Small intestine (tissue), 7 donors: ENCODE results near the gene PTX3. TPM values are rescaled to one million over a fixed set of nuclear protein-coding genes. Genes with fewer than 3 reads are reported as not detected.

ENCODE experiments used
- DNase-seq, 2 donors: peaks; one replicate each; pipeline versions ENCODE4 v3.0.0 to v3.0.0-alpha.2; 2013
- FAIRE-seq: peaks from 2 replicates; lab custom pipeline; 2012; peaks lifted over from hg19 to GRCh38; lab: Jason Lieb, UNC
- H3K27ac ChIP-seq, 3 donors: one replicate each; pipeline ENCODE4 v1.5.1; 2013; ENCODE audit warnings: low read length in 2 of 3, mild to moderate bottlenecking in 2 of 3, control low read depth in 1 of 3, inconsistent platforms in 1 of 3, low read depth in 1 of 3, moderate library complexity in 1 of 3
- H3K27me3 ChIP-seq, 3 donors: one replicate each; pipeline ENCODE4 v1.6.1; 2013; ENCODE audit warnings: low read length in 3 of 3, inconsistent platforms in 1 of 3; ENCODE audit not compliant: control insufficient read depth in 3 of 3, insufficient read depth in 3 of 3
- H3K36me3 ChIP-seq, 3 donors: one replicate each; pipeline ENCODE4 v1.6.1; 2013; ENCODE audit warnings: low read length in 3 of 3, inconsistent platforms in 1 of 3, low read depth in 1 of 3, mild to moderate bottlenecking in 1 of 3, moderate library complexity in 1 of 3; ENCODE audit not compliant: control insufficient read depth in 3 of 3, insufficient read depth in 2 of 3
- H3K4me1 ChIP-seq, 3 donors: one replicate each; pipeline ENCODE4 v1.6.1; 2013; ENCODE audit warnings: low read length in 2 of 3, inconsistent platforms in 1 of 3, low read depth in 1 of 3, mild to moderate bottlenecking in 1 of 3, moderate library complexity in 1 of 3; ENCODE audit not compliant: control insufficient read depth in 3 of 3, insufficient read depth in 2 of 3
- H3K4me3 ChIP-seq, 3 donors: one replicate each; pipeline ENCODE4 v1.5.1; 2013; ENCODE audit warnings: low read length in 3 of 3, control low read depth in 1 of 3, inconsistent platforms in 1 of 3, low read depth in 1 of 3, mild to moderate bottlenecking in 1 of 3, moderate library complexity in 1 of 3
- H3K9me3 ChIP-seq, 2 donors: one replicate each; pipeline ENCODE4 v1.6.1; 2013; ENCODE audit warnings: low read depth in 1 of 2, low read length in 1 of 2; ENCODE audit not compliant: control insufficient read depth in 2 of 2, insufficient read depth in 1 of 2
- WGBS, 3 donors: extraction: QIAGEN DNeasy Blood & Tissue Kit; methylation state at CpG; one replicate each; pipeline ENCODE4 v1.1.7; 2013; 5-methylcytosine and 5-hydroxymethylcytosine counted together
- polyA plus RNA-seq, 4 donors: library from polyadenylated mRNA; stranded (reverse) in 3 of 4; unstranded in 1 of 4; fragments of 200-250 nt in 3 of 4; fragments of 120-200 nt in 1 of 4; gene quantifications; one replicate each; pipeline versions ENCODE4 v1.2.1 to v1.2.3, GENCODE V29; 2013
- donor health status: healthy with polysubstance abuse.
- donor health status: control.
- donor health status: control.
- donor health status: Bipolar disorder and iron deficiency.
- donor health status: healthy.

The PTX3 gene
- polyA plus RNA-seq, 4 donors = 1.1 to 11.8 (median 2.7) TPM

- no peaks in the 10 kb centered on the region for H3K9me3 ChIP-seq
- no peak overlapping the region for H3K4me3 ChIP-seq
- no peaks in the 10 kb centered on the region for H3K27me3 ChIP-seq
- no peaks in the 10 kb centered on the region for H3K36me3 ChIP-seq
- no peak for DNase-seq
- no peak overlapping the region for H3K27ac ChIP-seq
- FAIRE-seq = no peak
- H3K4me1 ChIP-seq = no peaks in the 10 kb centered on the region
Observed at GRCh38 chr3:157414861-157415260, 21.8 kb upstream of the PTX3 start.

- Histone ChIP-seq H3K4me1 (no peaks in the 10 kb centered on the region), H3K9me3 (no peaks in the 10 kb centered on the region), H3K4me3 (no peak overlapping the region), H3K27me3 (no peaks in the 10 kb centered on the region), H3K36me3 (no peaks in the 10 kb centered on the region), H3K27ac (no peak overlapping the region)
- 72 to 79% (median 74%) methylated on average over 3 of the region's 3 CpGs for WGBS, 3 donors
- FAIRE-seq = no peak
- DNase-seq = no peak
Observed at GRCh38 chr3:157416347-157417087, 20.1 kb upstream of the PTX3 start.

- FAIRE-seq (no peak), DNase-seq (no peak)
- Histone ChIP-seq H3K27ac (no peak overlapping the region), H3K4me3 (no peak overlapping the region), H3K36me3 (no peaks in the 10 kb centered on the region), H3K27me3 (no peaks in the 10 kb centered on the region), H3K4me1 (no peaks in the 10 kb centered on the region), H3K9me3 (no peaks in the 10 kb centered on the region)
- WGBS, 3 donors = 60 to 81% (median 70%) methylated on average over 2 of the region's 2 CpGs
Observed at GRCh38 chr3:157417247-157417646, 19.4 kb upstream of the PTX3 start.

GRCh38 chr3:157418104-157418503 is 18.5 kb upstream of the PTX3 start:
- H3K27me3 ChIP-seq = no peaks in the 10 kb centered on the region
- H3K27ac ChIP-seq = no peak overlapping the region
- FAIRE-seq = no peak
- H3K4me3 ChIP-seq = no peak overlapping the region
- DNase-seq = no peak
- H3K4me1 ChIP-seq = no peaks in the 10 kb centered on the region
- 58 to 71% (median 63%) methylated on average over 2 of the region's 2 CpGs for WGBS, 3 donors
- no peaks in the 10 kb centered on the region for H3K9me3 ChIP-seq
- no peaks in the 10 kb centered on the region for H3K36me3 ChIP-seq

- DNase-seq (no peak), FAIRE-seq (no peak)
- Histone ChIP-seq H3K27me3 (no peaks in the 10 kb centered on the region), H3K4me1 (no peaks in the 10 kb centered on the region), H3K4me3 (no peak overlapping the region), H3K9me3 (no peaks in the 10 kb centered on the region), H3K36me3 (no peaks in the 10 kb centered on the region), H3K27ac (no peak overlapping the region)
- WGBS, 3 donors = 63 to 70% (median 64%) methylated on average over 3 of the region's 3 CpGs
Observed at GRCh38 chr3:157420606-157421130, 16.0 kb upstream of the PTX3 start.

GRCh38 chr3:157423337-157423736 is 13.3 kb upstream of the PTX3 start:
- Histone ChIP-seq H3K4me1 (no peaks in the 10 kb centered on the region), H3K36me3 (no peaks in the 10 kb centered on the region), H3K27ac (no peak overlapping the region), H3K4me3 (no peak overlapping the region), H3K9me3 (no peaks in the 10 kb centered on the region), H3K27me3 (no peaks in the 10 kb centered on the region)
- FAIRE-seq (no peak), DNase-seq (no peak)

- no peak overlapping the region for H3K4me3 ChIP-seq
- H3K36me3 ChIP-seq = no peaks in the 10 kb centered on the region
- H3K27ac ChIP-seq = no peak overlapping the region
- no peaks in the 10 kb centered on the region for H3K9me3 ChIP-seq
- FAIRE-seq (no peak), DNase-seq (no peak)
- no peaks in the 10 kb centered on the region for H3K27me3 ChIP-seq
- WGBS, 3 donors = 60 to 80% (median 78%) methylated on average over 4 of the region's 4 CpGs
- H3K4me1 ChIP-seq = no peaks in the 10 kb centered on the region
Observed at GRCh38 chr3:157427901-157428300, 8.7 kb upstream of the PTX3 start.

GRCh38 chr3:157428853-157429252 is 7.8 kb upstream of the PTX3 start:
- H3K36me3 ChIP-seq = no peaks in the 10 kb centered on the region
- H3K4me1 ChIP-seq = no peaks in the 10 kb centered on the region
- 36 to 46% (median 36%) methylated on average over 1 of the region's 1 CpG for WGBS, 3 donors
- no peak overlapping the region for H3K4me3 ChIP-seq
- no peak for DNase-seq
- H3K27ac ChIP-seq = no peak overlapping the region
- FAIRE-seq = no peak
- H3K27me3 ChIP-seq = no peaks in the 10 kb centered on the region
- H3K9me3 ChIP-seq = no peaks in the 10 kb centered on the region

GRCh38 chr3:157429708-157430107 is 6.9 kb upstream of the PTX3 start:
- FAIRE-seq = no peak
- Histone ChIP-seq H3K4me3 (no peak overlapping the region), H3K27ac (no peak overlapping the region), H3K36me3 (no peaks in the 10 kb centered on the region), H3K4me1 (no peaks in the 10 kb centered on the region), H3K9me3 (no peaks in the 10 kb centered on the region), H3K27me3 (no peaks in the 10 kb centered on the region)
- 70 to 84% (median 73%) methylated on average over 2 of the region's 2 CpGs for WGBS, 3 donors
- no peak for DNase-seq
